HG02840 (cell line): ENCODE measurements around the gene TXNRD1.
"Not testable (repeated sequence)": the region's sequence is repeated elsewhere in the genome, so short reads cannot be mapped to it uniquely, and the experiment has no call there.

ENCODE experiments used
- ATAC-seq: cut with Tn5 transposase; IDR thresholded peaks from one replicate; pipeline ENCODE4 v1.9.1; 2021; ENCODE audit warnings: mild to moderate bottlenecking, moderate library complexity, moderate number of reproducible peaks; ENCODE audit not compliant: unreplicated experiment, low FRiP score

Gene TXNRD1

GRCh38 chr12:104317538-104318210, 102.1 kb downstream of the TXNRD1 start:
- no peak for ATAC-seq

GRCh38 chr12:104319028-104319427, 103.4 kb downstream of the TXNRD1 start:
- no peak for ATAC-seq

GRCh38 chr12:104319918-104320626, 104.5 kb downstream of the TXNRD1 start:
- no peak for ATAC-seq

GRCh38 chr12:104320627-104321024, 105.0 kb downstream of the TXNRD1 start:
- no peak for ATAC-seq

GRCh38 chr12:104321949-104322348, 106.4 kb downstream of the TXNRD1 start:
- ATAC-seq = no peak

- not testable (repeated sequence) for ATAC-seq
These were observed 107.0 kb downstream of the TXNRD1 start for GRCh38 chr12:104322533-104322932.

- ATAC-seq = no peak
These were observed 108.3 kb downstream of the TXNRD1 start for GRCh38 chr12:104323899-104324298.

GRCh38 chr12:104328278-104328677, 112.7 kb downstream of the TXNRD1 start:
- not testable (repeated sequence) for ATAC-seq

GRCh38 chr12:104328790-104329189, 113.2 kb downstream of the TXNRD1 start:
- ATAC-seq = no peak

GRCh38 chr12:104329707-104330532, 114.3 kb downstream of the TXNRD1 start:
- ATAC-seq = no peak

GRCh38 chr12:104331376-104331775, 115.8 kb downstream of the TXNRD1 start:
- ATAC-seq = no peak

- not testable (repeated sequence) for ATAC-seq
These were observed 116.7 kb downstream of the TXNRD1 start for GRCh38 chr12:104332273-104332672.

- no peak for ATAC-seq
These were observed 118.2 kb downstream of the TXNRD1 start for GRCh38 chr12:104333692-104334255.

- no peak for ATAC-seq
These were observed 119.0 kb downstream of the TXNRD1 start for GRCh38 chr12:104334581-104334980.

- ATAC-seq = no peak
These were observed 120.5 kb downstream of the TXNRD1 start for GRCh38 chr12:104336115-104336514.

- ATAC-seq = no peak
These were observed 121.5 kb downstream of the TXNRD1 start for GRCh38 chr12:104337030-104337558.

- no peak for ATAC-seq
These were observed 124.1 kb downstream of the TXNRD1 start for GRCh38 chr12:104339663-104340062.

GRCh38 chr12:104340177-104340576, 124.6 kb downstream of the TXNRD1 start:
- ATAC-seq = no peak

GRCh38 chr12:104340925-104341611, 125.5 kb downstream of the TXNRD1 start:
- ATAC-seq = no peak

- ATAC-seq = no peak
These were observed 126.6 kb downstream of the TXNRD1 start for GRCh38 chr12:104342147-104342546.
